Effector CD4-positive, alpha-beta T cell (primary cell): ENCODE results near the gene TMEM108.

Experiments
- DNase-seq: peaks from one replicate; pipeline ENCODE4 v3.0.0-alpha.2; 2020

Gene TMEM108

DNA sequence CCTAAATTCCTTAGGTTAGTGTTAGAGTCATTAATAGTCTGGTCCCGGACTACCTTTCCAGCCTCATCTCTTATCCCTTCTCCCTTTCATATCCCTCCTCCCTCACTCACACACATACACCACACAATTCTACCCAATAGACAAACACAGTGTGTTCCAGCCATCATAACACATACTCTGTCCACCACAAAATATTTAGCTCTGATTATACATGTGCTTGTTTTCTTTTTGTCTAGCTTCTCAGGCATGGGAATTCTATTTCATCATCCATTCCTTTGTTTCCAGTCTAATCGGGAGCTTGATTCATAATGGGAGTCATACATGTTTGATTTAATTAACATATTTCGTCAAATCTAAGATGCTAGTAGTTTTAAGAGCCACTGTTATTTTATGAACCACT lies 199.8 kb downstream of the TMEM108 start:
- no peak for DNase-seq

DNA sequence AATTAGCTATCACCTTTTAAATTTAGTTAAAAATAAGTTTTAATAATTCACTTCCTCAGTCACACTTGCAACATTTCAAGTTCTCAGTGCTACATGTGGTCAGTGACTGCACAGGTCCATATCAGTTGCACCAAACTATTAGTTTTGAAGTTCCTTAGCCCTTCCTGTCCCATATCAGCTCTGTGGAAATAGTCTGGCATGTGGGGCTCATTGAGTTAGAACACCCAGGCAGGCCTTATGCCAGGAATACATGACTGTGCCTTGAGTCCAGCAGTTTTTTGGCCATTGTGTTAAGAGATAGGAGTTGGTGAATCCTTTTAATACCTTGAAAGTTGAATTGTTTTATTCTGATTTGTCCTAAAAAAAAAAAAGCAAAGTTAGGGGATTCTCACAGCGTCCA lies 207.9 kb downstream of the TMEM108 start:
- DNase-seq, result no peak

DNA sequence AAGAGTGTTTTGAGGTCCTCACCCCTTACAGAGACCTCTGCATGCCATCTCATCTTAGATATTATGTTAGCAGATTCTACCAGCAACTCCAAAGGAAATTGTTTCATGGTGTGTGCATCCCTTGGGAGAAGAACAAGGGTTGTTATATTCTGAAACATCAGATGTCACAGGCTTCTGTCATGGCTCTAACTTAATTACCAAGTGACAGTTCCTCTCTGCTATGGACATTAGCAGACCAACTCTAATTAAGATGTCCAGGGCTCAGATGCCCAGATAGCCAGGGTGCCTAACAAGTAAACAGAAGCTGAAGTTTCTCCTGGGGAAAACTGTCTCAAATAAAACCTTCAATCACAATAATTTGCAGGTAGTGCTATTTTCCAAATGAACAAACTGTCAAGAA lies 208.6 kb downstream of the TMEM108 start:
- no peak for DNase-seq

DNA sequence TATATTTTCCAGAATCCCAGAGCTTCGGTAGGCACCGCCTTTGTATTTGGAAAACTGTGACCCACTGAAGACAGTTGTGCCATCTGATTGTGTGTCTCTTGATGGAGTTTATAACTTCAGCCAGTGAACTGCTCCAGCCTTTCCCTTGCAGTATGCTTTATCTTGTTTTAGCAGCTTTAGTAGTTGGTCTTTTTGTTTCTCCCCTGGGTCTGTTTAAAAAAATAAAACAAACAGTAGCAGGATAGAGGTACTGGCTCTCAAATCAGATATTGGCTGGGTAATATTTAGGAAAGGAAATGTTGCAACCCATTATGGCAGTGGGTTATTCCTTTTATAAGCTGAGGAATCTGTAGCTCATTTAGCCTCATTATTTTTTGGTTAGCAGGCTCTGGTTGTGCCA lies 210.2 kb downstream of the TMEM108 start:
- no peak for DNase-seq

DNA sequence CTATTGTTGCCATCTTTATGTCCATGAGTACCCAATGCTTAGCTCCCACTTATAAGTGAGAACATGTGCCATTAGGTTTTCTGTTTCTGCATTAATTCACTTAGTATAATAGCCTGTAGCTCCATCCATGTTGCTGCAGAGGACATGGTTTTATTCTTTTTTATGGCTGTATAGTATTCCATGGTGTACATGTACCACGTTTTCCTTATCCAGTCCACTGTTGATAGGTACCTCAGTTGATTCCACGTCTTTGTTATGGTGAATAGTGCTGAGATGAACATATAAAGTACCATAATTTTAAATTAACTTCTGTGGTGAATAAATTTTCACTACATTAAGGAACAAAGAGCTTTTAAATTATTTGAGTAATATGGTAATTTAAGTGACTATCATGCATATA lies 211.3 kb downstream of the TMEM108 start:
- no peak for DNase-seq

DNA sequence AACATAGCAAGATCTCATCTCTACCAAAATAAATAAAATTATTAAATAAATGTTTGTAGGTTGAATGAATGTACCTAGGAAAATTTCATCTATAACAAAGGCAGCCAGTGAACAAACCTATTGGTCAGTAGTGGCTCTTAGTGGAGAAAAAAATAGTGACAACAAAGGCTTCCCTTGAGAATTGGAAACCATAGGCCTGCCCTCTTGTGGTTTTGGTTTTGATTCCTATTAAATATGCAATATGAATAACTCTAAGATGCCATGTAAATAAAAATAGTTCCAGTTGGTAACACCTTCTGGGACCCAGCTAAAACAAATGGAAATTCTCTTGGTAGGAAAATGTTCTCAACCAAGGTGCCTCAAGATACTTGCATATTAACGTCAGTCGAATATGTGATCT lies 216.0 kb downstream of the TMEM108 start:
- no peak for DNase-seq

DNA sequence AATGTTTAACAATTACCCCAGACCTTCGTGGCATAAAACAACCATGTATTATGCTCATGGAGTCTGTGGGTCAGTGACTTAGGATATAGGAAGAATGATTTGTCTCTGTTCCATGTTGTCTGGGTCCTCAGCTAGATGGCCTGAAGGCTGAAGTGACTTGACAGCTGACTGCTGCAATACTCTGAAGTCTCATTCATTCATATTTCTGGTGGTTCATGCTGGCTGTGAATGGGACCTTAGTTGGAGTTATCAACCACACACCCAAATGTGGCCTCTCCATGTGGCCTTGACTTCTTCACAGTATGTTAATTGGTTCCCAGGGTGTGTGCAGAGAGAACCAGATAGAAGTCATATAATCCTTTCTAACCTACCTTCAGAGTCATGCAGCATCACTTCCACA lies 216.5 kb downstream of the TMEM108 start:
- no peak for DNase-seq

DNA sequence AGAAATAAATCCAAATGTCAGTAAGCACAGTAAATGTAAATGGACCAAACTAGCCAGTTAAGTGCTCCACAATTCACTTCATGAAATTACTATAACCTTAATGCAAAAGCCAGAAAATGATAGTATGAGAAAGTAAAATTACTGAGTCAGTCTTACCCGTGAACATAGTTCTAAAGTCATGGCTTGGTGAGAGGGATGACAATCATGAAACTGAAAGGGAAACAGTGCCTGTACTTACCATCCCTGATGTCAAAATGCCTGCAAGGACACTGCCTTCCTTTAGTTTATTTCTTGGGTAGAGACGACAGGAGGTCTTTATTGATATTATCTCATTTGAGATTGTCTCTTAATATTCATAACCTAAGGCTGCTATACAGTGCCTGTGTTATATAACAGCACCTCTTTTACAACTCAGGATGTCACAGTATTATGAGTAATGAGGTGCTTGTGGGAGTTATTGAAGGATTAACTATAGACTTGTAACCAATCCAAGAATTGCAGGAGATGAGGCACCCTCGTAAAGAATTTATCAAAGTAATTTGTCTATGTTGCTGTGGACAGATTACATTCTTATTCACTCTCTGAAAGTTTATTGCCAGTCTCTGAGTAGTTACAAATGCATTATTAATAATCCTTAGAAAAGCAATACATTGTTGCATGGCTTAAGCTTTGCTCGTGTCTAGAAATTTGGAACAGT lies 218.7 kb downstream of the TMEM108 start:
- DNase-seq, result no peak

DNA sequence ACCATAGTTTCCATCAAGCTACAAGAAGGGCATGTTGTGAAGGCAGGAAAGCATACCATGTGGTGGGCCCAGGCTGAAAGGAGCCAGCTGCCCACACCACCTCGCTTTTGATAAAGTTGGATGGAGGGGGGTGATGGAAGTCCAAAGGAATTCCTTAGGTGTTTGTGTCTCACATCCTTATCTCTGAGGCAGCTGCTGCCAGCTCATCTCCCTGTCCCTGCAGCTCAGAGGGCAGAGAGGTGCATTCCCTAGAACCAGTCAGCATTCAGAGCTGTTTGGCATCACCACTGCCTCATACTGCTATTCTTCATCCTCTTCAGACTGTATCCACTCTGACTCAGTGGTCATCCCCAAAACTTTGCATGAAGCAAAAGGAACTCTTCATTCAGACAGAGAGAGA lies 220.2 kb downstream of the TMEM108 start:
- DNase-seq, result no peak

DNA sequence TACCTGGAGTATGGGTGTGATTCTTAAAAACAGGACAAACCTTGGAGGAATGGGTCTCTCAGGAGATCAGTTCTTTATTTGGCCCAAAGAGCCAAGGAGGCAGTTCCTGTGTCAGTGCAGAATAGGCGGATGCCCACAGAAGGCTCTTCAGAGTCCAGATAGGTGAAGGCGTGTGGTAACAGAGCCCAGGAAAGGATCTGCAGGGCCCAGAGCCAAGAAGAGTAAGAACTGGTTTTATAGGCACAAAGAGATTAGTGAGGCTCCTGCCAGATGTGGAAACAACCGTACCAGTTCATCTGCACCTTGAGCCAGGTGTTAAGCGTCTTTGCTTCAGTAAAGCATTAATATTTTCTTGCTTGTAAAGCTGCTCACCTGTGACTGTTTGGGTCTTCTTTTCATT lies 221.6 kb downstream of the TMEM108 start:
- no peak for DNase-seq

DNA sequence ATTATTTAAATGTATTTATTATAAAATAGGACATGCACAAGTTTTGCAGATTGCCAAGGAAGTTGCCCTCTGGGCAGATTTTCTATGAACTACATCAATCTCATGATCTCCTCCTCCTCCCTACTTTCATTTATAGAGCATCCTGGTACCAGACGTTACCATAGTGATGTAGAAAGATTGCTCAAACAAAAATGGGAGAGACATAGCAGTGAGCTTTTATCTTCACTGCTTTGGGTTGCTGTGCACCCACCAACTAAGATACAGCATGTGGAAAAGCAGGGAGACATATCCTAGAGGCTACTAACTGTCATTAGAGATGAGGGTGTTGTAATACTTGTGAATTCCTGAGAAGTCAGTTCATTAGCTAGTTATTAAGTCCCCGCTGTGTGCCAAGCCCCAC lies 224.1 kb downstream of the TMEM108 start:
- no peak for DNase-seq

DNA sequence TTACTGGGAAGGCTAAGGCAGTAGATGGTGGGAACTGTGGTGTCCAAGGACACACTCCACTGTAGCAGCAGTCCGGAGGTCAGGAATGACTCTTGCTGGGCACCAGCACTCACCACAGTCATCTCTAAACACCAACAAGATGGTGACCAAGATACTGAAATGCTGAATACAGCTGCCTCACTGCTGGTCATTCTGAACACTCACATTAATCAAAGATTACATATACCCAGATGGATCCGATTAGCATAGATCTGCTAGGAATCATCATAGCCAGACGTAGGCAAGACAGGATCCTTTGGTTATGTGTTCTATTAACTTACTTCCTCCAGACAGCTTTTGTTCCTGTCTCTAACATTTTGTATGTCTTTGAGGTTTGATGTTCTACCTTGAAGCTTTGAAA lies 226.7 kb downstream of the TMEM108 start:
- DNase-seq, result no peak

DNA sequence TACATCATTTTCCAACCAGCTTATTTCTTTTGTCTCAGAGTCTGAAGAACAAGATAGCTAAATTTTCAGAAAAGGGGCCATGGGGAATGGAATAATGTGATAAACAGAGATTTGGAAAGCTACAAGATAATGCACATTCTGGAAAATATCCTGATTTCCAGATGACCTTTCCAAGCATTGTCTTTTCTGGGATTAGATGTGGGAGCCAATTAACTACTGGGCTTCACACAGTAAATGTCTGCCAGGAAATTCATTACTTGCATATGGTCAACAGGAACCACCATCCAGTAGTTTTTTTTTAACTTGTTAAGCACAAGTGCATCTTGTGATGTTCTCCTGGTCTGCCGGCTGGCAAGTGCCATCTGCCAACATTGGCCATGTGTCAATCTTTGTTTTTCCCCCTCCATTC lies 230.5 kb downstream of the TMEM108 start:
- DNase-seq, result no peak

DNA sequence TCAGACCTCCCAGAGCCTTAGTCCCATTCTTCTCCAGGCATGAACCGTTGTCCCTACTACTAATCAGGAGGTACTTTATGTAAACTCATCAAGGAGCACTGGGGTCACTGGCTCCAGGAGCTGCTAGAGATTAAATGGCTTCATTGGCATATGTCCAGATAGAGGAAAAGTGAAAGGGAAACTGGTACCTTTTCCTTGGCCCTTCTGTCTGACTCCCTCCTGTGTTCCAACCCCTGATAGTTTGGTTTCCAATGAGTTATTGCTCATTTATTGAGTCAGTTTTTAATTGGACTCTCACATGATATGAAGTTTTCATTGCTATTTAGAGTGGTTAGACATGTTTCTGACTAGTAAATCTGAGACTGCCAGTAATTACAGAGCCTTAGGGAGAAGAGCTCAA lies 231.2 kb downstream of the TMEM108 start:
- no peak for DNase-seq

DNA sequence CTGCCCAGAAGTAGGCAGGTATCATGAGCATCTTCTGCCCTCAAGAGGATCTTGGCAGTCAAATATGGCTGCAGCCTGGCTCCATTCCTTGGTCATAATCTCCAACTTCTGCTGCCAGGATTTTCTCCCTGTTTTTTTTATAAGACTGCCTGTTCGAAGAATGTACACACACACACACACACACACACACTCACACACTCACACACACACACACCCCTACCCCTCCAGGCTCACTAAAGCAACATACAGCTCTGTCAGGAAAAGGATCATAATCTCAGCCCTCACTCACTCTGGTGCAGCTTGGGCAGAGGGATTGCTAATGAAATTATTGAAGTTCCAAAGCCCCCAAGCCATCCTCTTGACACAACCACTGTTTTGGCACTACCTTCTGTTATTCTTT lies 232.4 kb downstream of the TMEM108 start:
- DNase-seq, result no peak

DNA sequence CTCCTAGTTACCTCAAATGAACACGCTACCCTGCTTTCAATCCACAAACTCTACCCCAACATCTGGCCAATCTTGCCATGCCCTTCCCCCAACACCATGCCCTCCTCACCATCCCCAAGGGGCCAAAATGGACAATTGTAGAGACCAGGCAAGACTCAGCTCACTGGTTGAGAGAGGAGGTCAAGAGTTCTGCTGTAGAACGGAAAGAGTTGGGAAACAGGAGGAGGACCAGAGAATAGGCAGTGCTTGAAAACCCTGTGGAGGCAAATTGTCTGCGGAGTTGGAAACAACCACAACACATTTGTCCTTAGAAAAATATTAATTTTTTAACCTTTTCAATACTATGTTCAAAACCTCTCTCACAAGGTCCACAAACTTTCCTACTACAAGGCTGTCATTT lies 232.9 kb downstream of the TMEM108 start:
- DNase-seq, result no peak

DNA sequence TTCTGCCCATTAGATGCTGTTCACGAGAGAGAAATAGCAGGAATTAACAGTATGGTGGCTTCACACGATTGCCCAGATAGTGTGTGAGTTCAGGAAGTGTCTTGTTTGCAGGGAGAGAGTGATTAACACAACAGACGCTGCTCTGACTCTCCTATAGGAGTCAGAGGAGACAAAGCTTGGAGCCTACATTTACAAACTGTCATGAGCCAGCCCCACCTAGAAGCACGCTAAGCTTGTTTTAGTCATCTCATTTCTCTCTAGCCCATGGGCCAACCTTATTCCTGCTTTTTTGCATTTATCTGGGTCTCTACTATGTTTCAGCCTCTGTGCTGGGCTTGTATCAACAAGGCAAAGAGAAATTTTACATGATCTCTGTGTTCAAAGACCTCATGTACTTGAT lies 233.3 kb downstream of the TMEM108 start:
- DNase-seq, result no peak

DNA sequence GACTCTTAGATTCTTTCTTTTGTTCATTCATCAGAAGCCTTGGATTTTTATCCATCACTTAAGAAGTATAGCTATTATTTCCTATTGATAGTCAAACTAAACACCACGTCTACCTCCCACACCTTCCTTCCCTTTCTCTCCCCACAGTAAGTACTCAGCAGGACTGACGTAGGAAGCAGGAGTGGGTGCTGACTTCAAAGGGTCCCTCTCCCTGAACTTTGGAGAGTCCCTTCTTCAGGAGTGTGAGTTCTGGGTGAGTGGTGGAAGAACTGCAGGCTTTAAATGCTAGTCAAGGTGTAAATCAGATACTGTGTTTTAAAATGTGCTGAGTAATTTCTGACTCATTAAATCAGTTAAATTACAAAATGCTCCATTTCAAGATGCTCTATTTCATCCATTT lies 235.2 kb downstream of the TMEM108 start:
- no peak for DNase-seq

DNA sequence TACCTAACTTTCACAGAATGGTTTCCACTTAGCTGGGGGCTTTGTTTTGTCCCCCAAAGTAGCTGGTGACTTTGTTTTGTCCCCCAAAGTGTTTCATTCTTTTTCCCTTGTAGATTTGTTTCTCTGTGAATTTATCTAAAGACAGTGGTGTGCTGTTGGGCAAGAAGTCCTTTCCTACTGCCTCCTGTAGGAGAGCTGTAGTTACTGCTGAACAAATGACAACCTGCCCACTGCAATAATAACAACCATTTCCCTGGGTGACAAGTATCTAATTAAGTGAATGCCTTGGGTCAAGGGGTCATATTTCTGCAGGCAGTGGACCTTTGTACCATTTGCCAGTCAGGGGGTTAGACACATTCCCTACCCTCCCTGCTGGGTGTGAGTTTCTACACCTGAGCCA lies 236.3 kb downstream of the TMEM108 start:
- no peak for DNase-seq

DNA sequence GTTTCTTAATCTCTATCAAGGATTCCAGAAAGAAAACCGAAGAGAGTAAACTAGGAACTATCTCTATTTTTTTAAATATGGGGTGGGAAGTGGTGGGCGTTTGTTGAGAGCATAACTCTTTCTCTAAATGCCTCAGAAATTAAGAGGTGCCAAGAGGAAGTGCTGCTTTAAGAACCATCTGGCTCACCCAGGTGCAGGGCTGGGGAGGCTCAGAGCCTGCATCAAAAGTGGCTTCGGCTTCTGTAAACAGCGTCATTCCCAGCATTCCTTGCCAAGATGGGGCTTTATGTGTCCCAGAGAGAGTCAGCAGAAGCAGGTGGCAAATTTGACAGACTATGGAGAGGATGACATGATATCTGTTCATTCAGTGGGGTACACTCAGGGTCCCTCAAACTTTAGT lies 238.4 kb downstream of the TMEM108 start:
- no peak for DNase-seq

DNA sequence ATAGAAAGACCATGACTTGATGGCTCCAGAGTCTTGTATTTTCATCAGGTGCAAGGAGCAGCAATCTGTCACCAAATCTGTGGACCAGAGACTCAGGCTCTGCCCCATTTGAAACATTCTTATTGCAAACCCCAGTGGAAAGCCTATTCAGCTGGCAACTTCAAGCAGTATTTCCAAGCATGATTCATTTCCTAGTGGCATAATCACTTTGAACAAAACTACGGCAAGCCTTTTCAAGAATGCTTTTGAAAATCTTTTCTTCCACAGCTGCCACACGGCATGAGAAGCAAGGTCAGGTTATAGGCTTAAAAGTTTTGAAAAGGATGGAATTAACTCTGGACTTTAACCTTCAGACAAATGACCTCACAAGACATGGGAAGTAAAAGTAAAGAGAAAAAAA lies 239.6 kb downstream of the TMEM108 start:
- DNase-seq, result no peak

DNA sequence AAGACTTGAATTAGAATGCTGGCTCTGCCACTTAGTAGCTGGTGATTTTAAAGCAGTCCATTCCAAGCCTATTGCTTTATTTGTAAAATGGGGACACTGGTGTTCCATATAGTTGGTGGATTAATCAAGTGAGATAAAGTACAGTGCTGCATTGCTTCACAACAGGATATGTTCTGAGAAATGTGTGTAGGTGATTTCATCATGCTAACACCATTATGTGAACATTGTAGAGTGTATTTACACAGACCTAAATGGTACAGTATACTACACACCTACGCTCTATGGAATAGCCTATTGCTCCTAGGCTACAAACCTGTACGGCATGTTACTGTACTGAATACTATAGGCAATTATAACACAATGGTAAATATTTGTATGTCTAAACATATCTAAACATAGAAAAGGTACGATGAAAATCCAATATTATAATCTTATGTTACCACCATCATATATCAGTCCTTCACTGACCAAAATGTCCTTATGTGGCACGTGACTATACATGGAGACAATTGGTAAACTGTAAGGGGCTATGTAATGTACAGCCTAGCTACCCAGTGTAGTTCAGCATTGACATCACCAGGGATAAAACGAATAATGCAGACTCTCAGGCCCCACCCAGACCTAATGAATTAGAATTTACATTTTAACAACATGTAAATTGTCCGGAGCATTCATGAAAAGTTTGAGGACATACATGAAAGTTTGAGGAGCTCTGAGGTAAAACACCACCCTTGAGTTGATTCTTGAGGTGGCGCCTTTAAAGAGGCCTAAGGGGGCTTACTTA lies 240.3 kb downstream of the TMEM108 start:
- DNase-seq, result no peak

DNA sequence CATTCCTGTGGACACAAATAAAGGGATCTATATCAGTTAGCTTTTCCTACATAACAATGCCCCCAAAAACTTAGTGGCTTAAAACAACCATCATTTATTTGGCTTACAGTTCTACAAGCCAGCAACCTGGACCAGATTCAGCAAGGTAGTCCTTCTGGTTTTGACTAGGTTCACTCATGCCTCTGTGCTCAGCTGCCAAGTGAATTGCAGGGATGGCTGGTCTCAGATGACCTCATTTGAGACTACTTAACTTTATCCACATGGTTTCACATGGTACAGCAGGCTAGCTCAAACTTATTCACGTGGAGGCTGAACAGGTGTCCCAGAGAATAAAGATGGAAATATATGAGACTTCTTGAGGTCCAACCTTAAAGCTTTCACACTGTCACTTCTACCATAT lies 242.4 kb downstream of the TMEM108 start:
- no peak for DNase-seq

DNA sequence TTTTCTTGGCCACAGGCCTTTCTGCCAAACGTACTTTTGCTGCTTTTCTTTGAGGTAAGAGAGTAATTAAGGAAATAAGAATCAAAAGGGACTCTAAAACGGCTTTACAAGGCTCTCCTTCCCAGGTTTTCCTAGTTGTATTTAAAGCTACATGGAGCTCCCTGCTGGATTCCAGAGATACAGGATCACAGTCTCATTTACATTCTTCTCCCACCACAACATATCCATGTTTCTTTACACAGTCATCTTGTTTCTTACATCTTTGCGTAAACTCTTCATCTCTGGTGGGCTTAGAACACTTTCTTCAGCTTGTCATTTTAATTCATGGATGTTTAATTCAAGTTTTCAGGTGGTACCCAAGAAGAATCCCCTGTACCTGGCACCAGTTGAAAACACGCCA lies 244.0 kb downstream of the TMEM108 start:
- no peak for DNase-seq
